Central memory CD4-positive, alpha-beta T cell (primary cell): Measurements from ENCODE around the gene AMER3.
"Not testable (repeated sequence)": the region's sequence is repeated elsewhere in the genome, so short reads cannot be mapped to it uniquely, and the experiment has no call there.

Source experiments
- DNase-seq: peaks from one replicate; pipeline ENCODE4 v3.0.0; 2022
- total RNA-seq, 3 experiments: gene quantifications; one replicate each; lab custom pipeline; 2026; lab: John Stamatoyannopoulos, UW

AMER3 gene, protein sequence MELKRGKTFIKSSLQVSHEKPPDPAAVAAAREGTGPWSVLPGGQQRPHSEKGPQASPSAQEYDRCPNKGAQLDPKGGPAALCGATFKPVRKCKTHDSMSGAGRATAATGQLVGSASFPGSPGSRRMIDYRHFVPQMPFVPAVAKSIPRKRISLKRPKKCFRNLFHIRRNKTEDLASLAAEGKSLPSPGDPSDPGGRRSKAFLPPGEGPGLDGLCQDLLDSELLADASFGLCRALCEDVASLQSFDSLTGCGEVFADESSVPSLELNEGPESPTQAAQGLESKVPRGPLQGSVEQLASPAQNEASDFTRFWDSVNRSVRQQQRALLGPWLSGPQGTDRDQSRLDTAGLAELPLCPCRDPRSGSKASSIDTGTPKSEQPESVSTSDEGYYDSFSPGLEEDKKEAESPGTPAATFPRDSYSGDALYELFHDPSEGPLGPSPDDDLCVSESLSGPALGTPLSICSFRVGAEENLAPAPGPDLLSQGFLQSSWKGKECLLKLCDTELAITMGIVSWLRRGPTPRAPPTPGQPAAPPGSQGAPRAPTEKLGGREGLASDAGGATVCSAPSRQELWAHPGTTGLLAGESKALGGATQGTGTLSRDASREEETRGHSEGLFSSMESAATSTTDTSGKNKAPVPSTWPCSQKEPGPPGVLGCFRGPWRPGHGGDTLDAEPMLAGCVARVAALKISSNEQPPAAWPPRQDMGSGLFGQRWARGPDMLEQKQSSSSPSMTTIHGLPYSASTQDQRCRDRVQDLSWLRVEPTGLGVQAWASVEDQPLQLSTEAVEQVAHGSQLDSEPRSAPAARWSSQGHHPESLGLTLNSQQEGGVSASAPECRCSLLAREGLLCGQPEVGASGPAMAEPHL
- 0 reads per million in 3 experiments for total RNA-seq

DNA sequence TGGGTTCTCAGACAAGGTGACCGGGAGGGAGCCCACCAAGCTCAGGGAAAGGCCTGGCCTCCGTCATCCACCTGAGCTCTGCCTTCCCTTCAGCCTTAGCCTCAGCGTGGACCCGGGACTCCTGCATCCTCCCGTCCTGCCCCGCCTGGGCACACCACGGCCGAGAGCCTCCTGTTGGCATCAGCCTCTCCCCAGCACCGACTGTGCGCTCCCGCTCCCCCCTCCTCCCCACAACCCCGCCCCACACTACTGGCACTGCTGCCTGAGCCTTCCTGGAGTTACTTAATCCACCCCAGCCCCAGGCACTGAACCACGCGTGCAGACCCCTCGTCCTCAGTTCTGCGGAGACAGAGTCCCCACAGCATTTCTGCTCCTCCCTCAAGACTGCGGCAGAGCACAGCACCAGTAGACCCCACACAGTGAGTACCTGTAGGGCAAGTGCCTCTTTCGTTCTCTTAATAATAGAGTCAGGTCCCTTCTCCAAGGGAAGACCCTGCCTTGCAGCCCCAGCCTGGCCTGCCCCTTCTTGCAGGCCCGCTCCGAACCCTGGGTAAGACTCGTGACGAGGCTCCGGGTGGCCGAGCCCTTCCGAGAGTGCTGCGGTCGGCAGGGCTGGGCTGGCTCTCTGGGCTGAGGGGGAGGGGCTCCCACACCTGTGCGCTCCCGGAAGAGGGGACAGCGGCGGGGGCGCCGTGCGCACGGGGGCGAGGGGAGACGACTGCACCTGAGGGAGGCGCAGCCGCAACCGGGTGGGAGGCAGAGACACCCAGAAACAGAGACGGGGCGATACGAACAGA, at the start of gene AMER3:
Gene AMER3, plus strand, starts transcription at position 285 of the 797 bp plus-strand sequence. CDS start 6,533 bp downstream, outside the sequence.
- DNase-seq, result no peak

DNA sequence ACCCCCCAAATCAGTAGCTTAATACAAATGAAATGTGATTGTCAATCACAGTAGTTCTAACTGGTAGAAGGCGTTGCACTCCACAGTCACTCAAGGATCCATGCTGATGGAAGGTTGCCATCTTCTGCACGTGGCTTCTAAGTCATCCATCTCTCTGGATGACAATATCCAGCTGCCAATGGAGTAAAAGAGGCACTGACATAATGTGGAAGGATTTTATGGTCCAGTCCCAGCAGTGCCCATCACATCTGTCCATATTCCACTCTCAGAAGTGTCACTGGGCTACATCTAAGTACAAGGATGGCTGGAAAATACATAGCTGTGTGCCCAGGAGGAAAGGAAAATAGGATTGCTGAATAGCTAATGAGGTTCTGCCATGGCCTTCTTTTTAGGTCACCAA, 40.5 kb upstream of the AMER3 start:
- not testable (repeated sequence) for DNase-seq

DNA sequence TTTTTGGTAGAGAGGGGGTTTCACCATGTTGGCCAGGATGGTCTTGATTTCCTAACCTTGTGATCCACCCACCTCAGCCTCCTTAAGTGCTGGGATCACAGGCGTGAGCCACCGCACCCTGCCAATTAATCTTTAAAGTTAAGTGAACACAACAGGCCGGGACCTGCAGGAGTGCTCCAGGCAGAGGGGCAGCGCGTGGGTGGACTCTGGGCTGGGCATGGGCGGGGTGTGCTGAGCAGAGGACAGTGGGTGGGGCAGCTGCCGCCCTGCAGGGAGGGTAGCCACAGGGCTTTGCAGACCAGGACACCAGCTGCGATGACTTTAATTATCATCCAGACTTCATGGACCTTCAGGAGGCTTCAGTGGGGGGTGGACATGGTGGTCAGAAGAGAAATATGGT, 35.3 kb upstream of the AMER3 start:
- no peak for DNase-seq

DNA sequence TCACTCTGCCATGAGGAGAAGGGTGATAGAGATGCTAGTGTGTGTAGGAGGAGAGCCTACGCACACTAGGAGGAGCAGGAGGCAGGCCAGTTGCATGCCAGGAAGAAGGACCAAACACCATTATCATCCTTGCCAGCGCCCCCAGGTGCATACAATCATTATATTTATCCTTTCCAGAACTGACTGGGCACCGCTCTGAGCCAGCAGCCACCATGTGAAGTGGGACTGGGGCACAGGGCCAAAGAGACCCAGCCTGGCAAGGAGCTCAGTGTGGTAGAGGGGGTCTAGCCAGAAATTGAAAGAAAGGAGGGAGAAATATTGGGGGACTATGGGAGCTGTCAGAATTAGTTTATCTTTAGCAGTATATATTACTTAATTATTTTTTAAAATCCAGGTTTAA, 34.8 kb upstream of the AMER3 start:
- no peak for DNase-seq

DNA sequence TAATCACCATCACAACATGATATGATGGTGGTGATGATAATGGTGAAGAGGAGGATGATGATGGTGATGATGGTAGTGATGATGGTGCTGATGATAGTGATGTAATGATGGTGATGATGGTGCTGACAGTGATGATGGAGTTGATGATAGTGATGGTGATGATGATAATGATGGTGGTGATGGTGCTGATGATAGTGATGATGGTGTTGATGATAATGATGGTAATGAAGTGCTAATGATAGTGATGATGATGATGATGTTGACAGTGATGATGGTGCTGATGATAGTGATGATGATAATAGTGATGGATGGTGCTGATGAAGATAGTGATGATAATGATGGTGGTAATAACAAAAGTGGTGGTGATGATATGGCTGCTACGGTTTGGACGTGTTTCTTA, 30.9 kb upstream of the AMER3 start:
- no peak for DNase-seq

DNA sequence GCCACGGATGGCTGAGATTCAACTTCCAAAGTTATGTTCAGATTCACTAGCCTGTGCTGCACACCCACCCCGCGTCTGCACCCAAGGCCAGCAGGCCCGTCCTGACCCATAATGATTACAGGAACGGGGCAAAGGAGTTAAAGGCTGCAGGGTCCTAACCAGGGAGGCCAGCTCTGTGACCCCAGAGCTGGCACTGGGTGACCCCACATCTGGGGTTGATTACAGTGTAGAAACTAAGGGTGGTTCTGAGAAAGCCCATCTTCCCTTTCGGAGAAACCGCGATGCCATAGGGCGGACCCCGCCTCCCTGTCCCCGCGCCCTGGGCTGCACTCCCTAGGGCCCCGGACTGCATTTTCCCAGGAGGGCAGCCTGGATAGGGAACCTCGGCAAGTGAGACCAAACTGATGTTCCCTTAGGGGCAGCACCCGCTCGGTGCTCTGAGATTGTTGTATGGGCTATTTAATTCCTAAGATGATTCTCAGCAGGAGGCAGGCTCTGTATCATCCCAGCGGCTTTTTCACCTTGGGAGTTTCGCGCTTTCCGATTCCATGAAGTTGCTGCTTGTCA, 28.6 kb upstream of the AMER3 start:
- no peak for DNase-seq

DNA sequence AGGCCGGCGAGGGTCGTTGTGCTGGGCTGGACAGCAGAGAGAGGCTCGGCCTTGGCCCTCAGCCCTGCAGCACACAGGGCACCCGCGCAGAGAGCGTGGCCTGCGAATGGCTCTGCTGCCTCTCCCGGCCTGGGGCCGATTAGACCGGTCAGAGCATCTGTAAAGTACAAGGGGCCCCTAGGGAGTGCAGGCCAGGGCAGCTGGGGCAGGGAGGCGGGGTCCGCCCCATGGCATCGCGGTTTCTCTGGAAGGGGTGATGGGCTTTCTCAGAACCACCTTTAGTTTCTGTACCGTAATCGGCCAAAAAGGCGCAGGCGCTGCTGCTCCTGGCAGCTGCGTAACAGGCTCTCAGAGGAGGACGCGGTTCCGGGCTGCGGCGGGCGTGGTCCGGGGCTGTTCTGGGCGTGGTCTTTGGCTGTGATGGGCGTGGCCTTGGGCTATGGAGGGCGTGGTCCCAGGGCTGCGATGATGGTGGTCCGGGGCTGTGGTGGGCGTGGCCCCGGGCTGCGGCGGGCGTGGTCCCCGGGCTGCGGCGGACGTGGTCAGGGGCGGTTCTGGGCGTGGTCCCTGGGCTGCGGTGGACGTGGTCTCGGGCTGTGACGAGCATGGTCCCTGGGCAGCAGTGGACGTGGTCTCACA, 27.9 kb upstream of the AMER3 start:
- DNase-seq, result peak; percentile 92

DNA sequence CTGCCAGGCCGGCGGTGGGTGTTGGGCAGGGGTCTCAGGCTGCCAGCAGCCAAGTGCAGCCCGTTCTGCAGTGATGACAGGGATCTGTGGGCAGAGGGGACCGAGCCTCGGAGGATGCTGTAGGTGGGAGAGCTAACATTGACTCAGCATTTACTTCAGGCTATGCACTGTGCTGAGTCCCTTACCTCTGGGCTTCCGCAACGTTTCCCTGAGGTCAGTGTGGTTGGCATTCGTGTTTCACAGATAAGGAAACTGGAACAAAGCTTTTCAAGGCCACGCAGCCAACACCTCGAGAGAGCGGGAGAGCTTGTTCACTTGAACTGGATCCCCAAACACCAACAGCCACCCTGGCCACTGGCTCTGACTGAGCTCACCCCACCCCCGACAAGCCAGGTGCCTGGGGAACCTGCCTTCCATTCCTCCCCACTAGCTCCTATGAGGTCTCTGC, 27.3 kb upstream of the AMER3 start:
- peak; percentile 70 for DNase-seq

DNA sequence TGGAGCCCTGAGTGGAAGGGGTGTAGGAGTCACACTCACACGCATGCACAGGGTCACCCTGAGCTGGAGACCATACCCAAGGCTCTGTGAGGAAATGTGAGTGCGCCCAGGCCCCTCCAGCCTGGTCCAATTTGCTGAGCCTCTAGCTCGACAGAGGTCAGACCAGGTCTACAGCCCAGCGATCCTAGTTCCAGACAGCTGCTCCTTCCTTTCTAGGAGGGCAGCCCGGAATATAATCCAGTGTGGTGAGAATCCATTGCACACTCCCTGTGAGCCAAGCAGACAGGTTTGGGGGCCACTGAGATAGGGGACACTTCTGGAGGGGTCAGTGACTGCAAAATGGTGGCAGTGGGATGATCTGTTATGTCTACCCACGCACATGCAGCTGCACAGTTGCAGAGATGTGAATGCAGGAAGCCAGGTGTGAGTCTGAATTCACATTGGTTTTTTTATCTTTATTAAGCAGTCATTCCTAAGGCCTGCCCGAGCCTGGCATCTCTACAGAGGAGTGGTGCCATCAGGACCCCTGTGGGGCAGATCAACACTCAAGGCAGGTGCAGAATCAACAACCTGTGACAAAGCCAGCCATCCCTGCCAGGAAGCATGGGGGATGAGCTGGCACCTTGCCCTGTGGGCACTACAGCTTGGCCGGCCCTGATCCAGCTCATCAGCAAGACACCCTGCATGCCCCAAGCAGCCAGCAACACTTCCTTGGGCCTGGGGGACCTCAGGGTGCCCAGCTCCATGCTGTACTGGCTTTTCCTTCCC, 26.6 kb upstream of the AMER3 start, which contains the start of gene GPR148:
Gene GPR148, plus strand, starts transcription at position 522 of the 768 bp plus-strand sequence. Its CDS starts 82 bp downstream, at position 604.
- DNase-seq, result peak; percentile 12

DNA sequence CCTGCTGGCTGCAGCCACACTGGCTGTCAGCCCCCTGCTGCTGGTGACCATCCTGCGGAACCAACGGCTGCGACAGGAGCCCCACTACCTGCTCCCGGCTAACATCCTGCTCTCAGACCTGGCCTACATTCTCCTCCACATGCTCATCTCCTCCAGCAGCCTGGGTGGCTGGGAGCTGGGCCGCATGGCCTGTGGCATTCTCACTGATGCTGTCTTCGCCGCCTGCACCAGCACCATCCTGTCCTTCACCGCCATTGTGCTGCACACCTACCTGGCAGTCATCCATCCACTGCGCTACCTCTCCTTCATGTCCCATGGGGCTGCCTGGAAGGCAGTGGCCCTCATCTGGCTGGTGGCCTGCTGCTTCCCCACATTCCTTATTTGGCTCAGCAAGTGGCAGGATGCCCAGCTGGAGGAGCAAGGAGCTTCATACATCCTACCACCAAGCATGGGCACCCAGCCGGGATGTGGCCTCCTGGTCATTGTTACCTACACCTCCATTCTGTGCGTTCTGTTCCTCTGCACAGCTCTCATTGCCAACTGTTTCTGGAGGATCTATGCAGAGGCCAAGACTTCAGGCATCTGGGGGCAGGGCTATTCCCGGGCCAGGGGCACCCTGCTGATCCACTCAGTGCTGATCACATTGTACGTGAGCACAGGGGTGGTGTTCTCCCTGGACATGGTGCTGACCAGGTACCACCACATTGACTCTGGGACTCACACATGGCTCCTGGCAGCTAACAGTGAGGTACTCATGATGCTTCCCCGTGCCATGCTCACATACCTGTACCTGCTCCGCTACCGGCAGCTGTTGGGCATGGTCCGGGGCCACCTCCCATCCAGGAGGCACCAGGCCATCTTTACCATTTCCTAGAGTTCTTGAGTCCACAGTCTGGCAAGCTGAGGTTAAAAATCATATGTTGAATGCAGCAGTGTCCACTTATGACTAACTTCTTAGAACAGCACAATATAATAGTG, 25.7 kb upstream of the AMER3 start:
- peak; percentile 2 for DNase-seq

DNA sequence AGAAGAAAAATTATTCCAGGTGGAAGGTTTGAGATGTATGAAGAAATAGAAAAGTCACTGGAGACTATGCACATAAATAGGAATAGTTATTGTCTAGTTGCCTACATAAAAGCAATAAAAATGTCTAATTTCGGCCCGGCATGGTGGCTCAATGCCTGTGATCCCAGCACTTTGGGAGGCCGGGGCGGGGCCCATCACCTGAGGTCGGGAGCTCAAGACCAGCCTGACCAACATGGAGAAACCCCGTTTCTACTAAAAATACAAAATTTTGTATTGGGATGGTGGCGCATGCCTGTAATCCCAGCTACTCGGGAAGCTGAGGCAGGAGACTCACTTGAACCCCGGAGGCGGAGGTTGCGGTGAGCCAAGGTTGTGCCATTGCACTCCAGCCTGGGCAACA, 23.1 kb upstream of the AMER3 start:
- DNase-seq, result not testable (repeated sequence)

DNA sequence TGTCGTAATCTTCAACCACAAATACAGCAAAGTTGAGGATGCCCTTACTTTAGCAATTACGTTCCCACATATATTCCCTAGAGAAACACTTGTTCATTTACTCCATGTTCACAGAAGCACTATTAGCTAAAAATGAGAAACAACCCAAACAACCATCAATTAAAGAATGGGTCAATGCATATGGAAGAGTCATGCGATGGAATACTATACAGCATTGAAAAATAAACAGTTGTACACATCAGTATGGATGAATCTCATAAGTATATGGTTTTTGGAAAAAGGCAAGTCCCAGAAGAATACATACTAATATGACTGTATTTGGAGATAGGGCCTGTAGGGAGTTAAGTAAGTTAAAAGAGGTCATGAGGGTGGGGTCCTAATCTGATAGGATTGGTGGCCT, 20.1 kb upstream of the AMER3 start:
- no peak for DNase-seq

DNA sequence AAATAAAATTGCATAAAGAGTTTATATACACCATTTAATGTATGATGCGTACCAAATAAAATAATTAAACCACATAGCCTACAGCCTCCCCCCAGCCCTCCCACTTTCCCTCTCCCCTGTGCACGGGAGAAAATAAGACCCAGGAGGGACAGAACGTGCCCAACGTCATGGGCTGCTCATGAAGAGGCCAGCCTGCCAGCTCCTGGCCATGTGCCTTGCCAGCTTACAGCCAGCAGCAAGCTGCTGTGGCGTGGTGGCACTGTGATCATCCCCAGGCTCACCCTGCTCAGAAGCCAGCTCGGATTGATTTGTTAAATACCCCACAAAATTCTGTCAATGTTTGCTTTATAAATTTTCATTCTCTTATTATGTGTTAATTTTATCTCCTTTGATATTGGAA, 18.9 kb upstream of the AMER3 start:
- no peak for DNase-seq

DNA sequence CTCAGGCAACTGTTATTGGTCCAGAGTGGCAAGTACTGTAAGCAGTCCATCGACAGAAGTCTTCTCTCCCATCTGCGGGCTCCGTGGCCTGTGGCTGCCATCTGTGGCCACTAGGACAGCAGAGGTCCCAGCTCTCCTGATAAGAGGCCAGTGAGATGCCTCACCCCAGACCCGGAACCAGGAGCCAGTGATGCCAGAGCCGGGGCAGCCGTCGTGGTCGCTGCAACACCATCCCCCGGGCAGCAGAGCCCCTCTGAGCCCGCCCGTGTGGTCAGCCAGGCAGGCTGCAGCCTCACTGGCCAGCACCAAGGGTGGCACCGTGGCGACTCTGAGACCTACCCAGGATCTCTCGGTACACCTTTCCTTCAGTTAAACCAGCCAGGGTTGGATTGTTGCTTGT, 17.7 kb upstream of the AMER3 start:
- no peak for DNase-seq

DNA sequence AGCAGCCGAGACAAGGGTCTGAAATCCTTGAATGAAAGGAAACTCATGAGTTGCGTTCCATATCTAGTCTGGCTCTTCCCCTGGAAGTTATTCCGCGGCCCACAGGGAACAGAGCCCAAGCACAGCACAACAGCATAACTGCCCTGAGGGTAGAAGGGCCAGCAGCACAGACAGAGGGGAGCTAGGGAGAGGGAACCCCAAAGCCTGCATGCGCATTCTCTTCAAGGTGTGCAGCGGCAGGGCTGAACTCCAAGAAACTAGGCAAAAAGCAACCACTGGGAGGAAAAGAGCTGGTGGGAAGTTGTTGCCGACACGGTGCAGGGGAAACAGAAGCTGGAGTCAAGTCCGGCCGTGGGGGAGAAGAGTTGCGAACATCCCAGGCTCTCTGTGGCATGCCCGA, 14.7 kb upstream of the AMER3 start:
- DNase-seq, result no peak

DNA sequence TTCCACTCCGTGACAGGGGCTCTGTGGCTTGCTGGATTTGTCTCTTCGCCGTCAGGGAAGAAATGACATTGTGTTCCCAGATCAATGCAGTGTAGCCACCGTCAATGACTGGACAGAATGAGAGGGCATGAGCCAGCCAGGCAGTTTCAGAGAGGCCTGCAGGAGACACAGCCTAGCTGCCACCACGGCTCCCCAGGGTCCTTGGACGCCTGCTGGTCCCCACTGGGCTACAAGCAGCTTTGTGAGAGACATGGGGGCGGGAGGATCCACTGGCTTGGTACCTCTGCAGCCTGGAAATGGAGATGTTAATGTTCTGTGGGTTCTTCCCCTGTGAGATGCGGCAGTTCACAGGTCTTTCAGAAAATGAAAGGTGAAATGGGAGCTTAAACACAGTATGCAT, 12.1 kb upstream of the AMER3 start:
- DNase-seq, result no peak

DNA sequence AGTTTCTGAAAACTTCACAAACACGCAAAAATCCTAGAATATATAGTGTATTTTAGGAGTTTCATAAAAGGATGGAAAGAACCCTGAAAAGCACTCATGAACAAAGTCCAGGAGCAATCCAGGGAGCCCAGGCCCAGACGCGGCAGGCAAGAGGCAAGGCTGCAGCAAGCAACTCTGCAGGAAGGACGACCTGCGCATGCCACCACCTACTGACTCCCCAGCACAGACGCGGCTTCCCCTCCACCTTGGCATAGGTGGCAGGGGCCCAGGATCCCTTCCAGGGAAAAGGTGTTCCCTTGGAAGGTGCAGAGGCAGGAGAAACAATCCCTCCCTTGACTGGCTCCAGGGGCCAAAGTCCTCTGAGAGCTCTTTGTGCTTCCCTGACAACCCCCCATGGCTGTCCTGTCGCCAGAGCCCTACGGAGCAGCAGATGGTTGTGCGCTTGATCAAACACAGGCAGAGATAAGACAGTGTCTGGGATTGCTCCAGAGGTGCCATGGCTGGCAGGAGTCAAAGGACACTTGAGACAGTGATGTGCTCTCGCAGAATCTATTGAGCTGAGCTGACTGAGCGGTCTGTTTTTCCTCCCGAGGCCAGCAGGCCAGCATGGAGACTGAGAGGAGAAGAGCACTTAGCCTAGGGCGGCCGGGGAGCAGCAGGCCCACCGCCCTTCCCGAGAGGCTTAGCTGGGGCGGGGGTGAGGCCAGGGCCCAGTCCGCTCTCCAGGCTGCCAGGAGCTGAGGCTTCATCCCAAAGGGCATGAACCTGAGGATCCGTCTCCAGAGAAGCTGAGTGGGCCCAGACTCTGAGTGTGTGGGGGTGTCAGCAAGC, 10.8 kb upstream of the AMER3 start:
- DNase-seq, result no peak

DNA sequence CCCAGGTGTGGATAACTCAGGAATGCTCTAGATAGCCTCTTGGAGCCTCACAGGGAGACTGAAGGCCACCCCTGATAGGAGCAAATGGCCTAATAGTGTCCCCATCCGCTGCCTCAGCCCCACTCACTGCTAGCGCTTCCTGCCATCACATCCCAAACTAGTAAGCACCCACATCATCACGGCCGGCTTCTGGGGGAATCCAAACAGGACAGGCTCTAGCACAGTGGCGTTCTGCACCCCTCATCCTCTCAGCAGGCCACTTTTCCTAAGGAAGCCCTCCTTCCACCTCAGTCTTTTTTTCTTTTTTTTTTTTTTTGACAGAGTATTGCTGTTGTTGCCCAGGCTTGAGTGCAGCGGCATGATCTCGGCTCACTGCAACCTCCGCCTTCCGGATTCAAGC, 6.3 kb upstream of the AMER3 start:
- DNase-seq, result no peak

DNA sequence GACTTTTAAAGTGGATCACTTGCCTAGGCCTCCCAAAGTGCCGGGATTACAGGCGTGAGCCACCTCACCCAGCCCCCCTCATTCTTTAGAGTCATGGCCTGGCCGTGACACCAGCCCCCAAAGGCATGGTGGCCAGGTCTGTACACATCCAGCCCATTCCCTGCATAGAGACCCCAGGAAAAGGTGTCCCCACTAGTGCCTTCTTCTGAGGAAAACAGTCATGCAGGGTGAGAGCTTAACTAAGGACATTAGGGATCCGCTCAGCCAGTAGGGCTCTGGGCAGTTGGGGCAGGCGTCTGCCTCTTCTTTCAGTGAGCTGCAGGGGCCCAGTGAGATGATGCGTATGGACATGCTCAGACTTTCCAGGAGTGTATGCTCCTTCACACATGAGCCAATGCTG, 5.7 kb upstream of the AMER3 start:
- DNase-seq, result no peak
